Lower lobe of right lung (tissue), 2 donors: ENCODE results near the gene FAM120A. TPM values are rescaled to one million over a fixed set of nuclear protein-coding genes. Genes with fewer than 3 reads are reported as not detected.

Experiments
- ATAC-seq, 2 donors: fragments of 200-7000 bp; cut with Tn5 transposase; one replicate each; pipeline ENCODE4 v1.9.1; 2020 to 2022; ENCODE audit warnings: mild to moderate bottlenecking in 2 of 2, moderate library complexity in 2 of 2
- DNase-seq: peaks from one replicate; pipeline ENCODE4 v3.0.0-alpha.2; 2020
- H3K27ac ChIP-seq: fragments of 200-600 bp; one replicate; pipeline ENCODE4 v1.8.0; 2022
- H3K27me3 ChIP-seq: fragments of 200-600 bp; one replicate; pipeline ENCODE4 v1.8.0; 2022; ENCODE audit warnings: low read depth
- H3K36me3 ChIP-seq: fragments of 200-600 bp; one replicate; pipeline ENCODE4 v1.8.0; 2022; ENCODE audit warnings: mild to moderate bottlenecking
- H3K4me1 ChIP-seq: fragments of 200-600 bp; one replicate; pipeline ENCODE4 v1.8.0; 2022
- H3K4me3 ChIP-seq: fragments of 200-600 bp; one replicate; pipeline ENCODE4 v1.8.0; 2022; ENCODE audit warnings: mild to moderate bottlenecking
- H3K9me3 ChIP-seq: fragments of 200-600 bp; one replicate; pipeline ENCODE4 v1.8.0; 2022
- CTCF ChIP-seq: fragments of 200-600 bp; IDR thresholded peaks from one replicate; pipeline ENCODE4 v1.8.0; 2022; ENCODE audit warnings: antibody characterized with exemption, mild to moderate bottlenecking
- intact Hi-C: fragments of 100-400 bp; cut with DNase I; formaldehyde crosslinking; loops from one replicate; pipeline ENCODE4 v1.11.0; 2022
- total RNA-seq: library from RNA; stranded (reverse); fragmentation: NEBNext Ultra II Directional; extraction: Animal tissue kit (Norgen Biotek cat#: 25700); gene quantifications from one replicate; pipeline ENCODE4 v1.2.1, GENCODE V29; 2021
- donor health status: DM: no; HTN: yes; CAD: no; lungs with severe emphysema.

Gene FAM120A
- total RNA-seq, 1 donor from 2014 or later: 114 TPM

- Histone ChIP-seq H3K36me3 (no peaks in the 10 kb centered on the region), H3K4me1 (peaks cover 58% of the 10 kb centered on the region), H3K27me3 (no peaks in the 10 kb centered on the region), H3K27ac (no peak overlapping the region), H3K9me3 (no peaks in the 10 kb centered on the region), H3K4me3 (no peak overlapping the region)
- DNase-seq: no peak
- TF ChIP-seq CTCF: no peak
- ATAC-seq: no peak
- intact Hi-C loops: no loop called here
Measured at GRCh38 chr9:93597142-93597706, 145.7 kb downstream of the FAM120A start.

- Histone ChIP-seq H3K36me3 (no peaks in the 10 kb centered on the region), H3K27ac (peak overlapping the region; percentile 11), H3K4me1 (peaks cover 51% of the 10 kb centered on the region)
Measured at GRCh38 chr9:93597871-93598646, 146.6 kb downstream of the FAM120A start.

GRCh38 chr9:93598647-93599241 is 147.3 kb downstream of the FAM120A start:
- H3K27me3 ChIP-seq: no peaks in the 10 kb centered on the region
- H3K4me3 ChIP-seq: no peak overlapping the region
- peaks cover 44% of the 10 kb centered on the region for H3K4me1 ChIP-seq
- ATAC-seq: no peak
- intact Hi-C loops: no loop called here
- no peak for DNase-seq
- TF ChIP-seq CTCF: no peak
- H3K27ac ChIP-seq: peak overlapping the region; percentile 41
- no peaks in the 10 kb centered on the region for H3K9me3 ChIP-seq
- no peaks in the 10 kb centered on the region for H3K36me3 ChIP-seq

More at GRCh38 chr9:93597871-93598646, 146.6 kb downstream of the FAM120A start:
- Histone ChIP-seq H3K9me3 (no peaks in the 10 kb centered on the region), H3K27me3 (no peaks in the 10 kb centered on the region), H3K4me3 (no peak overlapping the region)
- ATAC-seq (no peak), DNase-seq (no peak)
- intact Hi-C loops: no loop called here
- no peak for TF ChIP-seq CTCF

- no peaks in the 10 kb centered on the region for H3K36me3 ChIP-seq
- no peak for ATAC-seq
- TF ChIP-seq CTCF: no peak
- H3K4me1 ChIP-seq: peaks cover 35% of the 10 kb centered on the region
- no peak overlapping the region for H3K27ac ChIP-seq
- no peaks in the 10 kb centered on the region for H3K9me3 ChIP-seq
- no peaks in the 10 kb centered on the region for H3K27me3 ChIP-seq
- H3K4me3 ChIP-seq: no peak overlapping the region
- no peak for DNase-seq
- intact Hi-C loops: no loop called here
Measured at GRCh38 chr9:93599571-93600403, 148.3 kb downstream of the FAM120A start.

- Histone ChIP-seq H3K4me3 (no peak overlapping the region), H3K9me3 (no peaks in the 10 kb centered on the region), H3K36me3 (no peaks in the 10 kb centered on the region), H3K27me3 (no peaks in the 10 kb centered on the region), H3K4me1 (peaks cover 35% of the 10 kb centered on the region), H3K27ac (no peak overlapping the region)
- no peak for TF ChIP-seq CTCF
- ATAC-seq (peak; percentile 12 to 30), DNase-seq (no peak)
- intact Hi-C loops: no loop called here
Measured at GRCh38 chr9:93600504-93600903, 149.0 kb downstream of the FAM120A start.
